Fibroblast of lung (primary cell): ENCODE measurements around the gene NR6A1.

ENCODE experiments used
- CTCF ChIP-seq, 2 donors: IDR thresholded peaks in 1 of 2; conservative IDR thresholded peaks in 1 of 2; 1 replicate in 1 of 2; 2 replicates in 1 of 2; pipeline ENCODE4 v1.5.1; 2011 to 2012; ENCODE audit warnings: low read length in 2 of 2, control low read depth in 1 of 2, inconsistent platforms in 1 of 2, low read depth in 1 of 2, mild to moderate bottlenecking in 1 of 2
- EZH2 ChIP-seq: IDR thresholded peaks from 2 replicates; pipeline ENCODE4 v1.5.1; 2012; ENCODE audit warnings: low read length, control low read depth, mild to moderate bottlenecking; ENCODE audit errors: missing control alignments

GRCh38 chr9:124674651-124675050 is 96.5 kb downstream of the NR6A1 start:
- TF ChIP-seq CTCF (conservative IDR thresholded peaks at IDR 0.05 in 1 of 2, IDR thresholded peaks at IDR 0.05 in 1 of 2; ENCODE audit: low read depth in 1 of 2, low read length in 2 of 2) (no peak), EZH2 (no peak)
